Breast epithelium (tissue), 3 donors: ENCODE data around the gene CUL4A.

Source experiments
- CTCF ChIP-seq, 3 donors: fragments of 450-650 bp; IDR thresholded peaks; one replicate each; pipeline ENCODE4 v1.5.1; 2016 to 2017; ENCODE audit warnings: antibody characterized with exemption in 3 of 3, mild to moderate bottlenecking in 3 of 3, moderate library complexity in 3 of 3
- POLR2A ChIP-seq: fragments of 450-650 bp; IDR thresholded peaks from one replicate; pipeline ENCODE4 v1.6.1; 2016; ENCODE audit warnings: antibody characterized with exemption, mild to moderate bottlenecking, moderate library complexity
- POLR2AphosphoS5 ChIP-seq, 3 donors: sonication (generic); formaldehyde crosslinking; IDR thresholded peaks; one replicate each; pipeline ENCODE4 v1.6.1; 2017; ENCODE audit warnings: antibody characterized with exemption in 3 of 3

- no peak for TF ChIP-seq CTCF (IDR thresholded peaks at IDR 0.05)
- TF ChIP-seq POLR2A = no peak
- no peak for TF ChIP-seq POLR2AphosphoS5 (IDR thresholded peaks at IDR 0.05)
Measured at GRCh38 chr13:113302986-113303385, 93.6 kb downstream of the CUL4A start.
